Measurements from ENCODE around the gene THAP4.

GRCh38 chr2:241593271-241593670 is 43.7 kb downstream of the THAP4 start:
- TF ChIP-seq CTCF (IDR thresholded peaks at IDR 0.05; ENCODE audit: low read depth, low read length) (no peak), EZH2phosphoT487 (IDR thresholded peaks at IDR 0.05; ENCODE audit: low read depth) (no peak)
